Pancreas (tissue), 10 donors: Measurements from ENCODE around the gene CDCP2. TPM values are rescaled to one million over a fixed set of nuclear protein-coding genes. Genes with fewer than 3 reads are reported as not detected.

Source experiments
- ATAC-seq, 4 donors: fragments of 200-7000 bp; cut with Tn5 transposase; one replicate each; pipeline versions ENCODE4 v1.8.0 to v1.9.1; 2020; ENCODE audit warnings: mild to moderate bottlenecking in 4 of 4, moderate library complexity in 4 of 4
- DNase-seq, 6 donors: peaks; one replicate each; pipeline ENCODE4 v3.0.0-alpha.2; 2020
- FAIRE-seq: peaks from 2 replicates; lab custom pipeline; 2012; peaks lifted over from hg19 to GRCh38; lab: Jason Lieb, UNC
- H3K27ac ChIP-seq, 4 donors: fragments of 200-600 bp; sonication (generic); 1 replicate in 3 of 4; 2 replicates in 1 of 4; pipeline versions ENCODE4 v1.5.0 to v1.8.0; 2020
- H3K27me3 ChIP-seq, 4 donors: fragments of 200-600 bp; one replicate each; pipeline ENCODE4 v1.8.0; 2021
- H3K36me3 ChIP-seq, 3 donors: fragments of 200-600 bp; sonication (generic) in 1 of 3; one replicate each; pipeline versions ENCODE4 v1.5.0 to v1.8.0; 2020 to 2021
- H3K4me1 ChIP-seq, 3 donors: fragments of 200-600 bp; one replicate each; pipeline ENCODE4 v1.8.0; 2021
- H3K4me3 ChIP-seq, 4 donors: fragments of 200-600 bp; sonication (generic) in 2 of 4; one replicate each; pipeline versions ENCODE4 v1.5.0 to v1.8.0; 2020 to 2021
- H3K9me3 ChIP-seq, 4 donors: fragments of 200-600 bp; one replicate each; pipeline ENCODE4 v1.8.0; 2021
- CTCF ChIP-seq, 4 donors: fragments of 200-600 bp; sonication (generic) in 3 of 4; IDR thresholded peaks; one replicate each; pipeline versions ENCODE4 v1.5.0 to v1.8.0; 2021; ENCODE audit warnings: antibody characterized with exemption in 4 of 4
- WGBS, 2 donors: extraction: QIAGEN DNeasy Blood & Tissue Kit; methylation state at CpG; one replicate each; pipeline ENCODE4 v1.1.7; 2013; 5-methylcytosine and 5-hydroxymethylcytosine counted together
- intact Hi-C, 3 donors: fragments of 100-400 bp; cut with DNase I; formaldehyde crosslinking; loops; one replicate each; pipeline versions ENCODE4 v1.11.1 to v1.14.2; 2022
- polyA plus RNA-seq, 2 donors: library from polyadenylated mRNA; stranded (reverse); fragments of 200-250 nt; gene quantifications; one replicate each; pipeline ENCODE4 v1.2.3, GENCODE V29; 2013
- total RNA-seq, 6 donors: library from RNA; stranded (reverse); fragmentation: NEBNext Ultra II Directional in 4 of 6; extraction: Animal tissue kit (Norgen Biotek cat#: 25700) in 4 of 6; gene quantifications; one replicate each; pipeline versions ENCODE4 v1.2.1 to v1.2.4, GENCODE V29; 2021 to 2023
- donor health status: healthy with polysubstance abuse.
- donor health status: DM: no; HTN: no; CAD: no; lungs with moderate emphysema.
- donor health status: DM: no; HTN: no; CAD: no.
- donor health status: control.
- donor health status: control.
- donor health status: Bipolar disorder and iron deficiency.
- donor health status: DM: yes; HTN: yes; CAD: no.
- donor health status: DM: no; HTN: no; CAD: no.
- donor health status: DM: no; HTN: no; CAD: no.
- donor health status: DM: yes; HTN: yes; CAD: no.

CDCP2 gene
- total and polyA plus RNA-seq, 8 donors = 0.08 TPM; not detected in 7

- no peaks in the 10 kb centered on the region for H3K27me3 ChIP-seq
- TF ChIP-seq CTCF (IDR thresholded peaks at IDR 0.05) = no peak
- DNase-seq = peak in 5 of 6 donors; percentile 39 to 76 (median 72)
- 51 to 54% methylated on average over 3 of the region's 3 CpGs for WGBS, 2 donors
- peaks cover 0 to 8% (median 7%) of the 10 kb centered on the region in 3 donors for H3K4me1 ChIP-seq
- no peak overlapping the region for H3K4me3 ChIP-seq
- FAIRE-seq = no peak
- intact Hi-C loops = no loop called here
- ATAC-seq = peak; percentile 63 to 77 (median 68)
- H3K27ac ChIP-seq = no peak overlapping the region
- H3K36me3 ChIP-seq = no peaks in the 10 kb centered on the region
- no peaks in the 10 kb centered on the region for H3K9me3 ChIP-seq
Measured at GRCh38 chr1:54158071-54158470, 5.3 kb upstream of the CDCP2 start.

GRCh38 chr1:54157401-54157800 is 4.6 kb upstream of the CDCP2 start:
- Histone ChIP-seq H3K4me1 (peaks cover 0 to 8% (median 7%) of the 10 kb centered on the region in 3 donors), H3K9me3 (no peaks in the 10 kb centered on the region), H3K27me3 (no peaks in the 10 kb centered on the region), H3K27ac (no peak overlapping the region), H3K4me3 (no peak overlapping the region), H3K36me3 (no peaks in the 10 kb centered on the region)
- no peak for TF ChIP-seq CTCF (IDR thresholded peaks at IDR 0.05)
- intact Hi-C loops = no loop called here
- FAIRE-seq = no peak
- ATAC-seq = no peak
- 88 to 91% methylated on average over 6 of the region's 6 CpGs for WGBS, 2 donors
- DNase-seq = no peak

GRCh38 chr1:54156986-54157385 is 4.2 kb upstream of the CDCP2 start:
- no peaks in the 10 kb centered on the region for H3K36me3 ChIP-seq
- no peak for DNase-seq
- no peaks in the 10 kb centered on the region for H3K27me3 ChIP-seq
- no peak for ATAC-seq
- H3K27ac ChIP-seq = no peak overlapping the region
- WGBS, 2 donors = 90 to 91% methylated on average over 7 of the region's 7 CpGs
- H3K4me1 ChIP-seq = peaks cover 0 to 8% (median 7%) of the 10 kb centered on the region in 3 donors
- no peaks in the 10 kb centered on the region for H3K9me3 ChIP-seq
- FAIRE-seq = no peak
- TF ChIP-seq CTCF (IDR thresholded peaks at IDR 0.05) = no peak
- H3K4me3 ChIP-seq = no peak overlapping the region
- intact Hi-C loops = no loop called here

- ATAC-seq (no peak), DNase-seq (no peak), FAIRE-seq (no peak)
- peaks cover 0 to 8% (median 7%) of the 10 kb centered on the region in 3 donors for H3K4me1 ChIP-seq
- H3K4me3 ChIP-seq = no peak overlapping the region
- TF ChIP-seq CTCF (IDR thresholded peaks at IDR 0.05) = no peak
- H3K27me3 ChIP-seq = no peaks in the 10 kb centered on the region
- H3K9me3 ChIP-seq = no peaks in the 10 kb centered on the region
- H3K27ac ChIP-seq = no peak overlapping the region
- intact Hi-C loops = no loop called here
- no peaks in the 10 kb centered on the region for H3K36me3 ChIP-seq
- 85 to 98% methylated on average over 3 of the region's 3 CpGs for WGBS, 2 donors
Measured at GRCh38 chr1:54156201-54156600, 3.4 kb upstream of the CDCP2 start.

- intact Hi-C loops = no loop called here
- H3K27ac ChIP-seq = peak overlapping the region; percentile 6 to 60 (median 40)
- H3K27me3 ChIP-seq = no peaks in the 10 kb centered on the region
Measured at GRCh38 chr1:54153535-54154439, 987 bp upstream of the CDCP2 start.

More at GRCh38 chr1:54153535-54154439, 987 bp upstream of the CDCP2 start:
- DNase-seq (peak in 4 of 6 donors; percentile 61 to 74 (median 64)), FAIRE-seq (no peak), ATAC-seq (peak; percentile 88 to 94 (median 90))
- 46 to 47% methylated on average over 19 of the region's 19 CpGs for WGBS, 2 donors
- Histone ChIP-seq H3K4me3 (no peak overlapping the region), H3K36me3 (no peaks in the 10 kb centered on the region), H3K4me1 (peaks cover 0 to 8% (median 7%) of the 10 kb centered on the region in 3 donors), H3K9me3 (no peaks in the 10 kb centered on the region)
- no peak for TF ChIP-seq CTCF (IDR thresholded peaks at IDR 0.05)
